ENCODE measurements around the gene KRTAP4-5.

DNA sequence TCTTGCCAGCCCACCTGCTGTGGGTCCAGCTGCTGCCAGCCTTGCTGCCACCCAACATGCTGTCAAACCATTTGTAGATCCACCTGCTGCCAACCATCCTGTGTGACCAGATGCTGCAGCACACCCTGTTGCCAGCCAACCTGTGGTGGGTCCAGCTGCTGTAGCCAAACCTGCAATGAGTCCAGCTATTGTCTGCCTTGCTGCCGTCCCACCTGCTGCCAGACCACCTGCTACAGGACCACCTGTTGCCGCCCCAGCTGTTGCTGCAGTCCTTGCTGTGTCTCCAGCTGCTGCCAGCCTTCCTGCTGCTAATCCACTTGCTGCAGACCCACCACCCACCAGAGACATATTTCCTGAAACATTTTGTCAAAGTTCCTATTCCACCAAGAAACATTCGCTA, 40.7 kb upstream of the KRTAP4-5 start:
- TF ChIP-seq, protein P1, sequence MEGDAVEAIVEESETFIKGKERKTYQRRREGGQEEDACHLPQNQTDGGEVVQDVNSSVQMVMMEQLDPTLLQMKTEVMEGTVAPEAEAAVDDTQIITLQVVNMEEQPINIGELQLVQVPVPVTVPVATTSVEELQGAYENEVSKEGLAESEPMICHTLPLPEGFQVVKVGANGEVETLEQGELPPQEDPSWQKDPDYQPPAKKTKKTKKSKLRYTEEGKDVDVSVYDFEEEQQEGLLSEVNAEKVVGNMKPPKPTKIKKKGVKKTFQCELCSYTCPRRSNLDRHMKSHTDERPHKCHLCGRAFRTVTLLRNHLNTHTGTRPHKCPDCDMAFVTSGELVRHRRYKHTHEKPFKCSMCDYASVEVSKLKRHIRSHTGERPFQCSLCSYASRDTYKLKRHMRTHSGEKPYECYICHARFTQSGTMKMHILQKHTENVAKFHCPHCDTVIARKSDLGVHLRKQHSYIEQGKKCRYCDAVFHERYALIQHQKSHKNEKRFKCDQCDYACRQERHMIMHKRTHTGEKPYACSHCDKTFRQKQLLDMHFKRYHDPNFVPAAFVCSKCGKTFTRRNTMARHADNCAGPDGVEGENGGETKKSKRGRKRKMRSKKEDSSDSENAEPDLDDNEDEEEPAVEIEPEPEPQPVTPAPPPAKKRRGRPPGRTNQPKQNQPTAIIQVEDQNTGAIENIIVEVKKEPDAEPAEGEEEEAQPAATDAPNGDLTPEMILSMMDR (IDR thresholded peaks at IDR 0.05) = no peak
- no peak for TF ChIP-seq POLR2A (IDR thresholded peaks at IDR 0.05)
- TF ChIP-seq EP300 (IDR thresholded peaks at IDR 0.05; ENCODE audit: low read depth) = no peak
